Activated T-cell treated with anti-CD3 and anti-CD28 coated beads for 1 hour (primary cell): ENCODE results near the gene SEC24C.
"Not testable (repeated sequence)": the region's sequence is repeated elsewhere in the genome, so short reads cannot be mapped to it uniquely, and the experiment has no call there.

ENCODE experiments used
- DNase-seq: peaks from one replicate; pipeline ENCODE4 v3.0.0-alpha.2; 2020; ENCODE audit warnings: low read depth

Gene SEC24C

DNA sequence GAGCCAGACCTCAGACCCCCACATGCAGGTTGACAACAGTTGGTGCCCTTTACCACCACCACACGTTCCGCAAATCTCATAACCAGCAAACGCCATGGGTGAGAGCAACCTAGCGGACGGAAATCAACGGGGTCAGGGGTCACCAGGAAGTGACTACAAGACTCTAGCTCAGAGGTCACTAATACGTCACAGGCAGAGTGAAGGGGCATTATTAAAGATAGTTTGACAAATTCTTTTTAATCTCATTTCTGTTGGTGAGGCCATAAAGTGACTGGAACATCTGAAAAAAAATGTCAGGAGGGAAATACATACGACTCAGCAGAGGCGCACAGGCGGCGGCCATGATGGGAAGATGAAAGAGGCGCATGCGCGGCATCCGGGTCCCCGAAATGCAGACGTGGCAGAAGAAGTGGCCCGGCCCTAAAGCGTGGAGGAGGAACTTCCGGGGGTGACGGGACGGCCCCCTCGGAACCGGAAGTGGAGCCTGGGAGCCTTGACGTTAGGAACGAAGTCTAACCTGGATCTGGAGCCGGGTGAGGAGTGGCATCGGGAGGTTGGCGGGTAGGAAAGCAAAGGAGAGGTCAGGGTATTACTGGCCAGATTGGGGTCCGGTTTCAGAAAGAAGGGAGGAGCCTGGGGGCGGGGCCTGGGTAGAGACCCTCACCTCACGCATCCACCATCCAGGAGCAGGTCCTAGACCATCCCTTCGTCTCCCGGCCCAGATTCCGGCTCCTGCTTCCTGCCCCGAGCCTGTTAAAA lies at the start of gene SEC24C:
SEC24C (plus strand) TSS at position 468 of the 759 bp plus-strand sequence. CDS start 2,461 bp downstream, outside the sequence.
- peak; percentile 91 for DNase-seq

GRCh38 chr10:73695302-73695701 lies 48.9 kb upstream of the SEC24C start:
- DNase-seq = not testable (repeated sequence)

GRCh38 chr10:73697675-73698159 lies 46.5 kb upstream of the SEC24C start, which contains the start of gene AGAP5:
TSS of gene AGAP5 (minus strand) at chr10:73698109. CDS start at chr10:73697755, 354 bp downstream.
- DNase-seq = not testable (repeated sequence)

DNA sequence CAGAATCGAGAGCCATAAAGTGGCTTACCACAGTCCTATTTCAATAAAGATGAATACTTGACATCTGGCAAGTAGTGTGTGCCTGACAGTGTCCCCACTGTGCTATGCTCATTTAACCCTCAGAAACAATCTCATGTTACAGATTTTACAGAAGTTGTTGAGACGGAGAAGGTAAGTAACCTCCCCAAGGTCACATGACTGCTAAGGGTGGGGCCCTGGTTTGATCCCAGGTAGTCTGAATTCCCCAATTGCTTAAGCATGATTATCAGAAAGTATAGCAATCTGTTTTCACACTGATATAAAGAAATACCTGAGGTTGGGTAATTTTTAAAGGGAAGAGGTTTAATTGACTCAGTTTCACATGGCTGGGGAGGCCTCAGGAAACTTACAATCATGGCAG lies 45.4 kb upstream of the SEC24C start:
- DNase-seq = not testable (repeated sequence)

- DNase-seq = not testable (repeated sequence)
Observed at GRCh38 chr10:73703924-73704323, 40.2 kb upstream of the SEC24C start.

DNA sequence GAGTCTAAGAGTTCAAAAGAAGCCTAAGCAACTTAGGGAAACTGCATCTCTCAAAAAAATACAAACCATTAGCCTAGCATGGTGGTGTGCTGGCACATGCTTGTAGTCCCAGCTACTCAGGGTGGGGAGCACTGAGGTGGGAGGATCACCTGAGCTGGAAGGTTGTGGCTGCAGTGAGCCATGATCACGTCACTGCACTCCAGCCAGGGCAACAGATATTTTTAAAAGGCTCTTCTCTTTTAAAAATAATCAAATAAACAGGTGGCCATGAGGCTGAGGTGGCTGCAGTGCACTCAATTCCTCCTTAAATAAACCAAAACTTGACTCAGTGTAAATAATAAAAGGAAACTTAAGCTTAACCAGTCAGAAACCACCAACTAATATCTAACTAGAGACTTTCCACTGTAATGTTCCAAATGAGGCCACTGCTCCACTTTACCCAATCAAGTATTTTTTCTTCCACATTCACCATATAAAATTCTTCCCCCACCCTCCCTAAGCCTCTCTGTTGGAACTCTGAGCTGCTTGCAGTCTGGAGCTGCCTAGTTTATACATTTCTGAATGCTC lies 38.6 kb upstream of the SEC24C start:
- not testable (repeated sequence) for DNase-seq

DNA sequence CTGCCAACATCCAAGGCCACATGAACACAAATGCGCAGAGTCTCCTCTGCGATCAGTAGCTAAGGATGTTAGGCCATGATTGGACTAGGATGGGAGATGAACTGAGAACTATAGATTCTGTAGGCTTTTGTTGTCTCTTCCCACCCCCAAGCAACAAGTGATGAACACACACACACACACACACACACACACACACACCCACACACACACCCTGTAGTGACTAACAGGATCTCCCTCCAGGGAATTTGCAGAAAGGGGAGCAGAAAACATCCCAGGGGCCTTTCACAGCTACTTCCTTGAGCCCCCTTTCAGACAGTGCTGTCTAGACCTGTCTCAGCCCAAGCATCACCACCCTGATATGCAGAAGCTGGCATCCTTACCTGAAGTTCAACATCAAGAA lies 37.7 kb upstream of the SEC24C start:
- DNase-seq = not testable (repeated sequence)

GRCh38 chr10:73707628-73708027 lies 36.5 kb upstream of the SEC24C start:
- not testable (repeated sequence) for DNase-seq

GRCh38 chr10:73708122-73708521 lies 36.0 kb upstream of the SEC24C start:
- not testable (repeated sequence) for DNase-seq

DNA sequence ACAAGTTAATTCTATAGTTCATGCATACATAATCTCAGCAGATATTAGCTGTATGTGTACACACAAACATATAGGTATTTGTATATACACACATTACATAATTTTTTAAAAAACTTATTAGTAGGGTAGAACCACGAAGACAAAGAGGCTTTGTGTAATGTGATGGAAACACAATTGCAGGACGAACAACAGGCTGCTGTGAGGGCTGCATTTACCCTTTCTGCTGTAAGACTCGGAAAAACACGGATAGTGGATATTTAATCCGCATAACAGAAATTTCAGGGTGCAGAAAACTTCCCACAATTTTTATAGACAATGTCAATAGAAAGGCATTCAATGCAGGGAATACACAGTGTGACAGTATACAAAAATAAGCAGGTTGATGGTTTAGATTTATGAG lies 32.5 kb upstream of the SEC24C start:
- not testable (repeated sequence) for DNase-seq

DNA sequence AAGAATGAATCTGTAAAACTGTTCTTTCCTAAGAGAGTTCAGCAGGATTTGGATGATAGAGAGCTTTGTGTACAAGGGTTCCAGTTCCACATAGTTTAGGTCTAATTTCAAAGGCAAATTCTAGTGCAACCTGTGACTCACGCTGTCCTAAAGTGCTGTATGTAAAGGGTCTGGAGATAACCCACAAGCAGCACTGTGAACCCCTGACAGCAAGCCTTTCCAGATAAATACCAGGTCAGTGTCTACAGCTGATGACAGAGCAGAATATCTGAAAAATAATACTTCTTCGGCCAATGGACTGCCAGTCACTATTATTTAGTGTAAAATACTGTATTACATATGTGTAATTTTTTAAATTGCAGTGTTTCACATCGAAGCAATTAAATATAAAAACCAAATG lies 30.3 kb upstream of the SEC24C start:
- not testable (repeated sequence) for DNase-seq

- not testable (repeated sequence) for DNase-seq
Observed at GRCh38 chr10:73714483-73714882, 29.7 kb upstream of the SEC24C start.

- not testable (repeated sequence) for DNase-seq
Observed at GRCh38 chr10:73715179-73716156, 28.7 kb upstream of the SEC24C start.

GRCh38 chr10:73716251-73716650 lies 27.9 kb upstream of the SEC24C start:
- no peak for DNase-seq

DNA sequence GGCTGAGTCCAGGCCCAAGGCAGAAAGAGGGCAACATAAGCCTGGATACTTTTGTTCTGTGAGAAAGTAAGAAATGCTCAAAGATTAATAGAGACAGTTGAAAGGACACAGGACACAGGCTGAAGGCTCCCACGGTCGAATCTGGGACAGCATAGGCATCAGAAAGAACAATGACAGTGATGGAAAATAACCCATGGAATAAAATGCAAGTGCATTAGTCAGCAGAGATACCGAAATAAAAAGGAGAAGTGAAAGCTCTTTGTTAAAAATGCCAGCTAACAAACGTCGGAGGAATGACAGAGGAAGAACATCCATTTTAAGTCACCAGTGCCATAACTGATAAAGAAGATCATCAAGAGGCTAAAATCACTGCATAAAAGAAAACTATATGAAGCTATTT lies 26.6 kb upstream of the SEC24C start:
- DNase-seq = no peak

- DNase-seq = not testable (repeated sequence)
Observed at GRCh38 chr10:73720561-73720960, 23.6 kb upstream of the SEC24C start.

- DNase-seq = no peak
Observed at GRCh38 chr10:73723516-73723915, 20.7 kb upstream of the SEC24C start.

DNA sequence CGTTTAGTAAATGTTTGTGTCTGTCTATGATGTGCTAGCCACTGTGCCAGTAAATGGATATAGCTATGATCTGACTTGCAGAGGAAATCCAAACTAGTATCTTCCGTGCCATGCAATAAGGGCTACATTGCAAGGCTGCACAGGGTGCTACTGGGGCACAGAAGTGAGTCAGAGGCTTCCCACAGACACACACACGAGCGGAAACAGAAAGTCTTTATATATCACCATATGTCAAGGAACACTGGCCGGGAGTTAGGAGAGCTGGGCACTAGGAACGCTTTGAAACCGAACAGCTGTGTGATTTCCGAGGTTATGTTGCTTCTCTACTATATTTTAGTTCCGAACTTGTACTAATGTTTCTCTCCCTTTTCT lies 14.4 kb upstream of the SEC24C start:
- DNase-seq = not testable (repeated sequence)

GRCh38 chr10:73730153-73730906 lies 13.8 kb upstream of the SEC24C start:
- DNase-seq = peak; percentile 83

- no peak for DNase-seq
Observed at GRCh38 chr10:73731588-73732375, 12.4 kb upstream of the SEC24C start.

DNA sequence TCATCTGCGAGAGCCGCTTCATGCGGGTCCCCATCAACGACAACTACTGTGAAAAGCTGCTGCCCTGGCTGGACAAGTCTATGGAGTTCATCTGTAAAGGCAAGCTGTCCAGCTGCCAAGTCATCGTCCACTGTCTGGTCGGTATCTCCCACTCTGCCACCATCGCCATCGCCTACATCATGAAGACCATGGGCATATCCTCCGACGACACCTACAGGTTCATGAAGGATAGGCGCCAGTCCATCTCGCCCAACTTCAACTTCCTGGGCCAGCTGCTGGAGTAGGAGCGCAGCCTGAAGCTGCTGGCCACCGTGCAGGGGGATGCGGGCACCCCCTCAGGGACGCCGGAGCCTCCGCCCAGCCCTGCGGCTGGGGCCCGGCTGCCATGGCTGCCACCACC lies 11.7 kb upstream of the SEC24C start:
- no peak for DNase-seq
